ENCODE results near the gene KLK15.

GRCh38 chr19:50779504-50780457 is 53.6 kb downstream of the KLK15 start:
- TF ChIP-seq EP300 (IDR thresholded peaks at IDR 0.05) = no peak
- no peak for TF ChIP-seq CTCF (IDR thresholded peaks at IDR 0.05)
- TF ChIP-seq POLR2A (IDR thresholded peaks at IDR 0.05) = no peak

Data from tibial nerve (tissue), 4 donors.